Gastroesophageal sphincter (tissue), 4 donors: ENCODE results near the gene CASP3. TPM values are rescaled to one million over a fixed set of nuclear protein-coding genes. Genes with fewer than 3 reads are reported as not detected.

Source experiments
- ATAC-seq: fragments of 150-250 bp; one replicate; pipeline ENCODE4 v1.9.1; 2016; ENCODE audit warnings: mild to moderate bottlenecking, moderate library complexity
- H3K27ac ChIP-seq, 4 donors: fragments of 200-600 bp; sonication (generic) in 3 of 4; 1 replicate in 3 of 4; 2 replicates in 1 of 4; pipeline ENCODE4 v1.5.1; 2016 to 2019
- H3K27me3 ChIP-seq: fragments of 200-600 bp; sonication (generic); one replicate; pipeline ENCODE4 v1.5.1; 2019
- H3K36me3 ChIP-seq, 2 donors: fragments of 200-600 bp; sonication (generic); one replicate each; pipeline ENCODE4 v1.5.1; 2019; ENCODE audit warnings: control low read depth in 1 of 2
- H3K4me1 ChIP-seq, 3 donors: fragments of 200-600 bp; sonication (generic); 1 replicate in 2 of 3; 2 replicates in 1 of 3; pipeline ENCODE4 v1.5.1; 2016 to 2019; ENCODE audit warnings: control low read depth in 2 of 3
- H3K4me3 ChIP-seq, 2 donors: fragments of 200-600 bp; sonication (generic); one replicate each; pipeline ENCODE4 v1.5.1; 2019; ENCODE audit warnings: mild to moderate bottlenecking in 1 of 2, moderate library complexity in 1 of 2
- H3K9me3 ChIP-seq, 3 donors: fragments of 200-600 bp; sonication (generic); one replicate each; pipeline ENCODE4 v1.5.1; 2017 to 2019; ENCODE audit warnings: control low read depth in 2 of 3
- EP300 ChIP-seq: sonication (generic); formaldehyde crosslinking; IDR thresholded peaks from one replicate; pipeline ENCODE4 v1.6.1; 2017; ENCODE audit warnings: antibody characterized with exemption, mild to moderate bottlenecking
- POLR2A ChIP-seq, 2 donors: fragments of 450-650 bp; IDR thresholded peaks; one replicate each; pipeline ENCODE4 v1.6.1; 2017; ENCODE audit warnings: antibody characterized with exemption in 2 of 2, mild to moderate bottlenecking in 2 of 2, moderate library complexity in 1 of 2
- POLR2AphosphoS5 ChIP-seq: sonication (generic); formaldehyde crosslinking; IDR thresholded peaks from one replicate; pipeline ENCODE4 v1.6.1; 2017; ENCODE audit warnings: antibody characterized with exemption
- WGBS, 2 donors: methylation state at CpG; one replicate each; pipeline ENCODE4 v1.1.5; 2018; ENCODE audit warnings: low coverage in 1 of 2; 5-methylcytosine and 5-hydroxymethylcytosine counted together
- total RNA-seq, 4 donors: library from RNA; depleted of rRNA; stranded (reverse); fragments of >200 nt; gene quantifications; one replicate each; pipeline ENCODE4 v1.1.0, GENCODE V29; 2016
- TF ChIP-seq, protein P1 (sequence below), 4 experiments: fragments of 200-600 bp in 2 of 4; fragments of 450-650 bp in 2 of 4; sonication (generic) in 1 of 4; IDR thresholded peaks; one replicate each; pipeline ENCODE4 v1.5.1; 2017 to 2019; ENCODE audit warnings: antibody characterized with exemption in 4 of 4, mild to moderate bottlenecking in 2 of 4, moderate library complexity in 2 of 4

The CASP3 gene
- total RNA-seq, 4 donors from 2014 or later, result 12.1 to 28.5 (median 14.7) TPM

DNA sequence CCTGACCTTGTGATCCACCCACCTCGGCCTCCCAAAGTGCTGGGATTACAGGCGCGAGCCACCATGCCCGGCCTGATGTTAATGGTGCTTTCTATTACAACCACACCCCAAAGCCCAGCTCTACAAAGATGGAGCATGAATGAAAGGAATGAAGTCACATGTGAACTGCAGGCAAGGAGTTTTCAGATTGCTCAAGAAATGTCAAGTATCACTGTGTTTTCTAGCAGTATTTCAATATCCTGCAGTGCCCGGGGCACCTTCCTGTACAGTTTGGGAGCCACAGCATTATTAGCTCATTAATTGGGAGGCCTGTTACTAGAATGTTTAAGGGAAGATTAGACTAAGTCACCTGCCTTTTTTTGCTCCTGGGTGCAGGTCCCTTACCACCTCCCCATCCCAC lies 40.4 kb upstream of the CASP3 start:
- WGBS, 2 donors, result 92 to 100% methylated on average over 1 of the region's 5 CpGs
- no peak for TF ChIP-seq POLR2AphosphoS5
- TF ChIP-seq, protein P1, sequence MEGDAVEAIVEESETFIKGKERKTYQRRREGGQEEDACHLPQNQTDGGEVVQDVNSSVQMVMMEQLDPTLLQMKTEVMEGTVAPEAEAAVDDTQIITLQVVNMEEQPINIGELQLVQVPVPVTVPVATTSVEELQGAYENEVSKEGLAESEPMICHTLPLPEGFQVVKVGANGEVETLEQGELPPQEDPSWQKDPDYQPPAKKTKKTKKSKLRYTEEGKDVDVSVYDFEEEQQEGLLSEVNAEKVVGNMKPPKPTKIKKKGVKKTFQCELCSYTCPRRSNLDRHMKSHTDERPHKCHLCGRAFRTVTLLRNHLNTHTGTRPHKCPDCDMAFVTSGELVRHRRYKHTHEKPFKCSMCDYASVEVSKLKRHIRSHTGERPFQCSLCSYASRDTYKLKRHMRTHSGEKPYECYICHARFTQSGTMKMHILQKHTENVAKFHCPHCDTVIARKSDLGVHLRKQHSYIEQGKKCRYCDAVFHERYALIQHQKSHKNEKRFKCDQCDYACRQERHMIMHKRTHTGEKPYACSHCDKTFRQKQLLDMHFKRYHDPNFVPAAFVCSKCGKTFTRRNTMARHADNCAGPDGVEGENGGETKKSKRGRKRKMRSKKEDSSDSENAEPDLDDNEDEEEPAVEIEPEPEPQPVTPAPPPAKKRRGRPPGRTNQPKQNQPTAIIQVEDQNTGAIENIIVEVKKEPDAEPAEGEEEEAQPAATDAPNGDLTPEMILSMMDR (IDR thresholded peaks at IDR 0.05), result no peak
- no peak for TF ChIP-seq EP300
- no peak for TF ChIP-seq POLR2A (IDR thresholded peaks at IDR 0.05)
- Histone ChIP-seq H3K4me3 (no peak overlapping the region), H3K27me3 (no peaks in the 10 kb centered on the region), H3K36me3 (peaks cover 0 to 52% of the 10 kb centered on the region in 2 donors), H3K27ac (no peak overlapping the region), H3K4me1 (peaks cover 0 to 7% (median 2%) of the 10 kb centered on the region in 3 donors), H3K9me3 (no peaks in the 10 kb centered on the region)
- no peak for ATAC-seq

DNA sequence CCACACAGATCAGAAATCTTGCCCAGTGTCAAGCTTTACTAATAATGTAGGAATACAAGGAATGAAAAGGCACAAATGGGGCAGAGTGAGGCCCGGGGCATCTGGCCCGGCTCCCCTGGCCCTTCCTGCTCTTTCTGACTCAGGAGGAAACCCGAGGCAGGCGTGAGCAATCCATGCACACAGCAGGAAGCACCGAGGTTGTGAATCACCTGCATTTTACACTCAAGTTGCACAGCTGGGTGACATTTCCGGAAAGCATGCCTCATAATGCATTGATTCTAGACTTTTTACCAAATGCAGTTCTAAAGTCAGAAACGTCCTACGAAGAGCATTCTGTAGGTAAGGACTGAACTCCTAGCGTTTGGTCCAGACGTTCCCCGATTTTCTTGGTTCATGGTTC lies 39.2 kb upstream of the CASP3 start:
- 42 to 61% methylated on average over 7 to 11 of the region's 11 CpGs for WGBS, 2 donors
- Histone ChIP-seq H3K4me1 (no peaks in the 10 kb centered on the region), H3K27ac (no peak overlapping the region), H3K27me3 (no peaks in the 10 kb centered on the region), H3K4me3 (no peak overlapping the region), H3K9me3 (no peaks in the 10 kb centered on the region), H3K36me3 (peaks cover 0 to 52% of the 10 kb centered on the region in 2 donors)
- ATAC-seq, result no peak
- no peak for TF ChIP-seq POLR2A (IDR thresholded peaks at IDR 0.05)
- TF ChIP-seq EP300, result no peak
- no peak for TF ChIP-seq POLR2AphosphoS5
- TF ChIP-seq, protein P1 (IDR thresholded peaks at IDR 0.05), result no peak

DNA sequence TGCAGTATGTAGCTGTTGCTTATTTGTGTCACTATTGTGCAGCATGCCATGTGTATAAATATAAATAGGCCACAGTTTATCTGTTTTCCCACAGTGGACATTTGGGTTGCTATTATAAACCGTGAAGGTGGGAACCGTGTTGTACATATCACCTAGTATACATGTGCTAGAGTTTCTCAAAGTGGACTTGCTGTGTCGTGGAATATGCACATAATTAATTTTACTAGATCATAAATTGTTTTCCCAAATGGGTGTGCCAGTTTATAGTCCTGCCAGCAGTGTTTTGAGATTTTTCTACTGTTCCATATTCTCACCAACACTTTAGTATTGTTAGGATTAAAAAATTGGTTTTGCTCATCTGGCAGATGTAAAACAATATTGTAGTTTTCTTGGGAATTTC lies 38.8 kb upstream of the CASP3 start:
- WGBS, 2 donors, result 45 to 58% methylated on average over 3 of the region's 3 CpGs
- ATAC-seq, result no peak
- H3K27me3 ChIP-seq, result no peaks in the 10 kb centered on the region
- TF ChIP-seq, protein P1 (IDR thresholded peaks at IDR 0.05), result no peak
- no peak for TF ChIP-seq POLR2AphosphoS5
- TF ChIP-seq EP300, result no peak
- TF ChIP-seq POLR2A (IDR thresholded peaks at IDR 0.05), result no peak
- no peak overlapping the region for H3K4me3 ChIP-seq
- no peak overlapping the region for H3K27ac ChIP-seq
- H3K9me3 ChIP-seq, result no peaks in the 10 kb centered on the region
- peaks cover 0 to 53% of the 10 kb centered on the region in 2 donors for H3K36me3 ChIP-seq
- no peaks in the 10 kb centered on the region for H3K4me1 ChIP-seq

DNA sequence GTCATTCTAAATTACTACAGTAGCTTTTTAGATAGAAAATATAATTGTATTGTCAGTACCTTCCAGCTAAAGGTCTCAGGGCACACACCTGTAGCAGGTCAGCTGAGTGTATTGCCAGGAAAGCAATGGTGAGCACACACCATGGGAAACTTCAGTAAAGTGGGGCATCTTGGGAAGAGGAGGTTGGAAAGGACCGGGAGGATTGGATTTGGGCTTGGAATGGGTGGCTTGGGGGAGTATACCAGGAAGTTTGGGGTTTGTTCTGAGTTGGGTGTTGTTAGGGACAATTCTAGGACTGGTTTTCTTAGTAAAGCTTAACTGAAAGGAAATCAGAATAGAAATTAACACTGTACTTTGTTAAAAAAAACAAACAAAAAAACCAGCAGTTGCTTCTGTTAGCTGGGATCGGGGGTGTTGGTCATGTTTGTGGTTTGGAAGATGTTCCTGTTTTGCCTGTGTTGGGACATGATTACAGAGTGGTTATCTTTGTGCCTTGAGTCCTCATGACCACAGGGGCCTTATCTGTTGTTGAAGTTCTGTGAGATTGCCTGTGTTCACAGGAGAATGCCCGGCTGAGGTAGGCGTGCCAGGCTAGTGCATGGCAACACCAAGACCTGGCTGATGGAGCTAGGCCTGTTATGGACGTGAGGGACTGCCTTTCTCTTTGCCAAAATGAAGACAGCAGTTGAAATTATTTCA lies 35.4 kb upstream of the CASP3 start:
- no peaks in the 10 kb centered on the region for H3K9me3 ChIP-seq
- H3K27ac ChIP-seq, result no peak overlapping the region
- H3K4me1 ChIP-seq, result no peaks in the 10 kb centered on the region
- no peak for ATAC-seq
- no peak overlapping the region for H3K4me3 ChIP-seq
- no peak for TF ChIP-seq POLR2AphosphoS5
- TF ChIP-seq EP300, result no peak
- TF ChIP-seq, protein P1 (IDR thresholded peaks at IDR 0.05), result no peak
- TF ChIP-seq POLR2A (IDR thresholded peaks at IDR 0.05), result no peak
- H3K27me3 ChIP-seq, result no peaks in the 10 kb centered on the region
- 76 to 79% methylated on average over 5 of the region's 5 CpGs for WGBS, 2 donors
- H3K36me3 ChIP-seq, result peaks cover 0 to 47% of the 10 kb centered on the region in 2 donors

DNA sequence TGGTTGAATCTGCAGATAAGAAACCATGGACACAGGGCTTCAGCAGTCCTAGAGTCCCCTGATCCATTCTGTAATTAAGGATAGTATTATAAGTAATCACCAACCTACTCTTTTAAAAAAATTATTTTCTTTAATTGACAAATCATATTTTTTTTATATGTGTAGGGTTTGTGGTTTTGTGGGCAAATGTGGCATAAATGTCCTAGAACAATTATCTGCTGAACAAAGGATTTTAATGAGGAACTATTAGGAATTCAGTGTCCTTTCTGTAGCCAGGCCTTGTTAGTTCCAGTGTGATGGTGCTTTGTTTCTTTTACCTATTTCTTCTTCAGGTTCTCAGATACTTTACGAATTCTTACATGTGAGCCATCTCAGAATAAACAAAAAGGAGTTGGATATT lies 32.7 kb upstream of the CASP3 start:
- ATAC-seq, result no peak
- TF ChIP-seq, protein P1 (IDR thresholded peaks at IDR 0.05), result no peak
- no peak for TF ChIP-seq POLR2AphosphoS5
- no peak for TF ChIP-seq EP300
- no peak for TF ChIP-seq POLR2A (IDR thresholded peaks at IDR 0.05)
- Histone ChIP-seq H3K36me3 (peaks cover 0 to 40% of the 10 kb centered on the region in 2 donors), H3K4me1 (no peaks in the 10 kb centered on the region), H3K27me3 (no peaks in the 10 kb centered on the region), H3K27ac (no peak overlapping the region), H3K9me3 (no peaks in the 10 kb centered on the region), H3K4me3 (no peak overlapping the region)
- WGBS, 2 donors, result 88 to 100% methylated on average over 1 of the region's 1 CpG
